ENCODE results near the gene AUTS2.

- no peak for TF ChIP-seq POLR2A (IDR thresholded peaks at IDR 0.05)
- no peak for TF ChIP-seq CTCF (IDR thresholded peaks at IDR 0.05)
These were observed 795.7 kb downstream of the AUTS2 start for GRCh38 chr7:70393956-70394355.
